MM.1S (cell line): ENCODE results near the gene SCRN2.

Experiments
- DNase-seq: peaks from one replicate; pipeline ENCODE4 v3.0.0-alpha.2; 2015
- H2AFZ ChIP-seq: fragments of 300-600 bp; sonication (generic); 2 replicates; pipeline ENCODE4 v1.6.0; 2016; ENCODE audit warnings: antibody characterized with exemption, low read length
- H3F3A ChIP-seq: fragments of 300-600 bp; sonication (generic); 2 replicates; pipeline ENCODE4 v1.6.1; 2016; ENCODE audit warnings: mild to moderate bottlenecking, antibody characterized with exemption, low read length, moderate library complexity, mixed read lengths; ENCODE audit not compliant: insufficient read depth
- H3K27ac ChIP-seq: fragments of 300-600 bp; sonication (generic); 2 replicates; pipeline ENCODE4 v1.5.1; 2016; ENCODE audit warnings: mild to moderate bottlenecking, low read length
- H3K27me3 ChIP-seq: fragments of 300-600 bp; sonication (generic); replicated peaks from 2 replicates; pipeline ENCODE4 v1.6.0; 2016; ENCODE audit warnings: low read length; ENCODE audit not compliant: insufficient read depth
- H3K36me3 ChIP-seq: fragments of 300-600 bp; sonication (generic); replicated peaks from 2 replicates; pipeline ENCODE4 v1.6.1; 2016; ENCODE audit warnings: mild to moderate bottlenecking, low read length, mixed read lengths; ENCODE audit not compliant: insufficient read depth
- H3K4me1 ChIP-seq: fragments of 300-600 bp; sonication (generic); 2 replicates; pipeline ENCODE4 v1.6.1; 2016; ENCODE audit warnings: low read length, mixed read lengths
- H3K4me2 ChIP-seq: fragments of 300-600 bp; sonication (generic); 2 replicates; pipeline ENCODE4 v1.6.0; 2016; ENCODE audit warnings: low read depth, low read length
- H3K4me3 ChIP-seq: fragments of 300-600 bp; sonication (generic); 2 replicates; pipeline ENCODE4 v1.5.1; 2016; ENCODE audit warnings: low read length, mixed read lengths
- H3K79me2 ChIP-seq: fragments of 300-600 bp; sonication (generic); 2 replicates; pipeline ENCODE4 v1.6.1; 2016; ENCODE audit warnings: mixed run types, low read length, mixed read lengths
- H3K9ac ChIP-seq: fragments of 300-600 bp; sonication (generic); 2 replicates; pipeline ENCODE4 v1.6.1; 2016; ENCODE audit warnings: low read length, mixed read lengths
- H3K9me2 ChIP-seq: fragments of 300-600 bp; sonication (generic); replicated peaks from 2 replicates; pipeline ENCODE4 v1.6.1; 2016; ENCODE audit warnings: mild to moderate bottlenecking, low read length, mixed read lengths; ENCODE audit not compliant: insufficient read depth
- H3K9me3 ChIP-seq: fragments of 300-600 bp; sonication (generic); replicated peaks from 2 replicates; pipeline ENCODE4 v1.6.1; 2016; ENCODE audit warnings: mild to moderate bottlenecking, low read length, mixed read lengths; ENCODE audit not compliant: insufficient read depth
- H4K20me1 ChIP-seq: fragments of 300-600 bp; sonication (generic); 2 replicates; pipeline ENCODE4 v1.6.1; 2016; ENCODE audit warnings: mild to moderate bottlenecking, low read length, moderate library complexity, mixed read lengths; ENCODE audit not compliant: insufficient read depth
- CTCF ChIP-seq: fragments of 300-600 bp; sonication (generic); IDR thresholded peaks from 2 replicates; pipeline ENCODE4 v1.5.1; 2016; ENCODE audit warnings: antibody characterized with exemption, low read length, mixed read lengths
- EZH2 ChIP-seq: fragments of 300-600 bp; sonication (generic); optimal IDR thresholded peaks from 2 replicates; pipeline ENCODE3; 2017; ENCODE audit warnings: low read depth, mild to moderate bottlenecking, antibody characterized with exemption, low read length, mixed read lengths
- EZH2phosphoT487 ChIP-seq: fragments of 300-600 bp; sonication (generic); IDR thresholded peaks from 2 replicates; pipeline ENCODE4 v1.6.1; 2018; ENCODE audit warnings: antibody characterized with exemption, low read length

SCRN2 gene

GRCh38 chr17:47830396-47831002 lies 10.6 kb downstream of the SCRN2 start:
- H3K27me3 ChIP-seq: no peaks in the 10 kb centered on the region
- TF ChIP-seq CTCF (no peak), EZH2 (no peak), EZH2phosphoT487 (no peak)
- peak overlapping the region; percentile 83 for H3K4me3 ChIP-seq
- peak overlapping the region; percentile 71; the same call in 1 of the 2 replicates for H3K9ac ChIP-seq
- peaks cover 14% of the 10 kb centered on the region for H3K4me1 ChIP-seq
- H3K4me2 ChIP-seq: peak overlapping the region; percentile 64
- no peak for DNase-seq
- H4K20me1 ChIP-seq: no peaks in the 10 kb centered on the region
- no peaks in the 10 kb centered on the region for H3K9me2 ChIP-seq
- H2AFZ ChIP-seq: no peak overlapping the region
- no peaks in the 10 kb centered on the region for H3K36me3 ChIP-seq
- peaks cover 31% of the 10 kb centered on the region for H3K79me2 ChIP-seq
- H3K9me3 ChIP-seq: no peaks in the 10 kb centered on the region
- peak overlapping the region; percentile 69; the same call in 1 of the 2 replicates for H3K27ac ChIP-seq
- H3F3A ChIP-seq: peaks cover 4% of the 10 kb centered on the region; the same call in 1 of the 2 replicates

- Histone ChIP-seq H4K20me1 (no peaks in the 10 kb centered on the region), H3K36me3 (no peaks in the 10 kb centered on the region), H3K27ac (peak overlapping the region; percentile 69; the same call in 1 of the 2 replicates), H3F3A (peaks cover 4% of the 10 kb centered on the region; the same call in 1 of the 2 replicates), H3K4me2 (peak overlapping the region; percentile 64; the same call in 1 of the 2 replicates), H3K27me3 (no peaks in the 10 kb centered on the region), H3K4me3 (peak overlapping the region; percentile 83; the same call in 1 of the 2 replicates), H3K9me3 (no peaks in the 10 kb centered on the region), H3K4me1 (peaks cover 14% of the 10 kb centered on the region), H2AFZ (no peak overlapping the region), H3K9me2 (no peaks in the 10 kb centered on the region), H3K9ac (peak overlapping the region; percentile 32; the same call in 1 of the 2 replicates), H3K79me2 (peaks cover 31% of the 10 kb centered on the region)
- peak; percentile 29 for DNase-seq
- no peak for TF ChIP-seq EZH2phosphoT487
- TF ChIP-seq CTCF: no peak
- TF ChIP-seq EZH2: no peak
These were observed 11.2 kb downstream of the SCRN2 start for GRCh38 chr17:47829870-47830269.

- H3K9ac ChIP-seq: no peak overlapping the region
- H3K36me3 ChIP-seq: no peaks in the 10 kb centered on the region
- no peaks in the 10 kb centered on the region for H3K27me3 ChIP-seq
- no peaks in the 10 kb centered on the region for H3K9me3 ChIP-seq
- no peaks in the 10 kb centered on the region for H4K20me1 ChIP-seq
- peaks cover 15% of the 10 kb centered on the region; the same call in 1 of the 2 replicates for H3K4me1 ChIP-seq
- H3K9me2 ChIP-seq: no peaks in the 10 kb centered on the region
- H3K4me2 ChIP-seq: no peak overlapping the region
- no peak for TF ChIP-seq EZH2
- no peak for TF ChIP-seq CTCF
- no peak for TF ChIP-seq EZH2phosphoT487
- H3K79me2 ChIP-seq: peaks cover 23% of the 10 kb centered on the region
- H2AFZ ChIP-seq: no peak overlapping the region
- no peak for DNase-seq
- no peaks in the 10 kb centered on the region for H3F3A ChIP-seq
- H3K4me3 ChIP-seq: no peak overlapping the region
- H3K27ac ChIP-seq: no peak overlapping the region
These were observed 17.6 kb downstream of the SCRN2 start for GRCh38 chr17:47823519-47823918.
